MM.1S (cell line): ENCODE measurements around the gene PAXX.

Experiments
- DNase-seq: peaks from one replicate; pipeline ENCODE4 v3.0.0-alpha.2; 2015
- H2AFZ ChIP-seq: fragments of 300-600 bp; sonication (generic); 2 replicates; pipeline ENCODE4 v1.6.0; 2016; ENCODE audit warnings: antibody characterized with exemption, low read length
- H3F3A ChIP-seq: fragments of 300-600 bp; sonication (generic); 2 replicates; pipeline ENCODE4 v1.6.1; 2016; ENCODE audit warnings: mild to moderate bottlenecking, antibody characterized with exemption, low read length, moderate library complexity, mixed read lengths; ENCODE audit not compliant: insufficient read depth
- H3K27ac ChIP-seq: fragments of 300-600 bp; sonication (generic); 2 replicates; pipeline ENCODE4 v1.5.1; 2016; ENCODE audit warnings: mild to moderate bottlenecking, low read length
- H3K27me3 ChIP-seq: fragments of 300-600 bp; sonication (generic); replicated peaks from 2 replicates; pipeline ENCODE4 v1.6.0; 2016; ENCODE audit warnings: low read length; ENCODE audit not compliant: insufficient read depth
- H3K36me3 ChIP-seq: fragments of 300-600 bp; sonication (generic); replicated peaks from 2 replicates; pipeline ENCODE4 v1.6.1; 2016; ENCODE audit warnings: mild to moderate bottlenecking, low read length, mixed read lengths; ENCODE audit not compliant: insufficient read depth
- H3K4me1 ChIP-seq: fragments of 300-600 bp; sonication (generic); 2 replicates; pipeline ENCODE4 v1.6.1; 2016; ENCODE audit warnings: low read length, mixed read lengths
- H3K4me2 ChIP-seq: fragments of 300-600 bp; sonication (generic); 2 replicates; pipeline ENCODE4 v1.6.0; 2016; ENCODE audit warnings: low read depth, low read length
- H3K4me3 ChIP-seq: fragments of 300-600 bp; sonication (generic); 2 replicates; pipeline ENCODE4 v1.5.1; 2016; ENCODE audit warnings: low read length, mixed read lengths
- H3K79me2 ChIP-seq: fragments of 300-600 bp; sonication (generic); 2 replicates; pipeline ENCODE4 v1.6.1; 2016; ENCODE audit warnings: mixed run types, low read length, mixed read lengths
- H3K9ac ChIP-seq: fragments of 300-600 bp; sonication (generic); 2 replicates; pipeline ENCODE4 v1.6.1; 2016; ENCODE audit warnings: low read length, mixed read lengths
- H3K9me2 ChIP-seq: fragments of 300-600 bp; sonication (generic); replicated peaks from 2 replicates; pipeline ENCODE4 v1.6.1; 2016; ENCODE audit warnings: mild to moderate bottlenecking, low read length, mixed read lengths; ENCODE audit not compliant: insufficient read depth
- H3K9me3 ChIP-seq: fragments of 300-600 bp; sonication (generic); replicated peaks from 2 replicates; pipeline ENCODE4 v1.6.1; 2016; ENCODE audit warnings: mild to moderate bottlenecking, low read length, mixed read lengths; ENCODE audit not compliant: insufficient read depth
- H4K20me1 ChIP-seq: fragments of 300-600 bp; sonication (generic); 2 replicates; pipeline ENCODE4 v1.6.1; 2016; ENCODE audit warnings: mild to moderate bottlenecking, low read length, moderate library complexity, mixed read lengths; ENCODE audit not compliant: insufficient read depth
- EZH2 ChIP-seq: fragments of 300-600 bp; sonication (generic); optimal IDR thresholded peaks from 2 replicates; pipeline ENCODE3; 2017; ENCODE audit warnings: low read depth, mild to moderate bottlenecking, antibody characterized with exemption, low read length, mixed read lengths
- EZH2phosphoT487 ChIP-seq: fragments of 300-600 bp; sonication (generic); IDR thresholded peaks from 2 replicates; pipeline ENCODE4 v1.6.1; 2018; ENCODE audit warnings: antibody characterized with exemption, low read length
- TF ChIP-seq, protein P1 (sequence below): fragments of 300-600 bp; sonication (generic); IDR thresholded peaks from 2 replicates; pipeline ENCODE4 v1.5.1; 2016; ENCODE audit warnings: antibody characterized with exemption, low read length, mixed read lengths

PAXX gene

DNA sequence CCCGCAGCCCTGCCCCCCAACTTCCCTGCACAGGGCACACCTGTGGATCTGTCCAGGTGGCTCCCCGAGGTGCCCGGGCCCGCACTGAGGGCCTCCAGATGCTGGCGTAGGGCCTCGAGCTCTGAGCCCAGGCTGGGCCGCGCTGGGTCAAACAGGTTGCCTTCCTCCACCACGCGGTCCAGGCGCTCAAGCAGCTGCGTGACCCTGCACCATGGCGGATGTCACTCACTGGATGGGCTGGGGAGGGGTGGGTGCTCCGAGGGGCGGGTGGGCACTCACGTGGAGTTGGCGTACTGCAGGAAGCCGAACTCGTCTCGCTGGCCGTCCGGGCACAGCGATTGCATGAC, 30.4 kb downstream of the PAXX start:
- no peaks in the 10 kb centered on the region for H3F3A ChIP-seq
- H3K4me3 ChIP-seq, result no peak overlapping the region
- no peaks in the 10 kb centered on the region for H4K20me1 ChIP-seq
- H3K27me3 ChIP-seq, result peaks cover 48% of the 10 kb centered on the region
- no peak overlapping the region for H3K27ac ChIP-seq
- no peaks in the 10 kb centered on the region for H3K79me2 ChIP-seq
- TF ChIP-seq EZH2phosphoT487 (no peak), EZH2 (no peak)
- TF ChIP-seq, protein P1, sequence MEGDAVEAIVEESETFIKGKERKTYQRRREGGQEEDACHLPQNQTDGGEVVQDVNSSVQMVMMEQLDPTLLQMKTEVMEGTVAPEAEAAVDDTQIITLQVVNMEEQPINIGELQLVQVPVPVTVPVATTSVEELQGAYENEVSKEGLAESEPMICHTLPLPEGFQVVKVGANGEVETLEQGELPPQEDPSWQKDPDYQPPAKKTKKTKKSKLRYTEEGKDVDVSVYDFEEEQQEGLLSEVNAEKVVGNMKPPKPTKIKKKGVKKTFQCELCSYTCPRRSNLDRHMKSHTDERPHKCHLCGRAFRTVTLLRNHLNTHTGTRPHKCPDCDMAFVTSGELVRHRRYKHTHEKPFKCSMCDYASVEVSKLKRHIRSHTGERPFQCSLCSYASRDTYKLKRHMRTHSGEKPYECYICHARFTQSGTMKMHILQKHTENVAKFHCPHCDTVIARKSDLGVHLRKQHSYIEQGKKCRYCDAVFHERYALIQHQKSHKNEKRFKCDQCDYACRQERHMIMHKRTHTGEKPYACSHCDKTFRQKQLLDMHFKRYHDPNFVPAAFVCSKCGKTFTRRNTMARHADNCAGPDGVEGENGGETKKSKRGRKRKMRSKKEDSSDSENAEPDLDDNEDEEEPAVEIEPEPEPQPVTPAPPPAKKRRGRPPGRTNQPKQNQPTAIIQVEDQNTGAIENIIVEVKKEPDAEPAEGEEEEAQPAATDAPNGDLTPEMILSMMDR, result no peak
- no peak overlapping the region for H3K9ac ChIP-seq
- DNase-seq, result no peak
- H3K9me3 ChIP-seq, result no peaks in the 10 kb centered on the region
- H3K36me3 ChIP-seq, result no peaks in the 10 kb centered on the region
- H2AFZ ChIP-seq, result no peak overlapping the region
- peaks cover 4% of the 10 kb centered on the region; the same call in 1 of the 2 replicates for H3K4me1 ChIP-seq
- no peaks in the 10 kb centered on the region for H3K9me2 ChIP-seq
- no peak overlapping the region for H3K4me2 ChIP-seq

DNA sequence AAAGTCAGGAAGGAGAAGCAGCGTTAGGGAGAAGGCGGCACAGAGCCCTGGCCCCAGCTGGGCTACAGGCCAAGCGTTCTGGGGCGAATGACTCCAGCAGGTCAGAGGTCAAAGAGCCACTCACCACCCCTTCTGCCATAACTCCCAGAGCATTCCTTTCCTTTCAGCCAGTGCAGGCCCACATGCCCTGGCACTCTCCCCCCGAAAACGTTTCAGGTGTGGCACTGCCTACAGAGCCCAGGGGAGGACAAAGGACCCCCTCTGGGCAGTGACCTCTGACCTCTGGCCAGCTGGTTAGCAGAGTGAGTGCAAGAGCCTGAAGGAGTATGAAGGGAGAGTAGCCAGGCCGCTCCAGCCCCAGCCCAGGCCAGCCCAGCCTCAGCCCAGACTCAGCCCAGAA, 30.9 kb downstream of the PAXX start:
- Histone ChIP-seq H3K4me1 (peaks cover 4% of the 10 kb centered on the region; the same call in 1 of the 2 replicates), H3K27ac (no peak overlapping the region), H3K36me3 (no peaks in the 10 kb centered on the region), H3K79me2 (no peaks in the 10 kb centered on the region), H4K20me1 (no peaks in the 10 kb centered on the region), H3K4me3 (no peak overlapping the region), H3K9ac (no peak overlapping the region), H3F3A (no peaks in the 10 kb centered on the region), H3K27me3 (peaks cover 48% of the 10 kb centered on the region), H3K4me2 (no peak overlapping the region), H2AFZ (no peak overlapping the region), H3K9me3 (no peaks in the 10 kb centered on the region), H3K9me2 (no peaks in the 10 kb centered on the region)
- no peak for TF ChIP-seq EZH2phosphoT487
- TF ChIP-seq EZH2, result no peak
- TF ChIP-seq, protein P1, result no peak
- no peak for DNase-seq

DNA sequence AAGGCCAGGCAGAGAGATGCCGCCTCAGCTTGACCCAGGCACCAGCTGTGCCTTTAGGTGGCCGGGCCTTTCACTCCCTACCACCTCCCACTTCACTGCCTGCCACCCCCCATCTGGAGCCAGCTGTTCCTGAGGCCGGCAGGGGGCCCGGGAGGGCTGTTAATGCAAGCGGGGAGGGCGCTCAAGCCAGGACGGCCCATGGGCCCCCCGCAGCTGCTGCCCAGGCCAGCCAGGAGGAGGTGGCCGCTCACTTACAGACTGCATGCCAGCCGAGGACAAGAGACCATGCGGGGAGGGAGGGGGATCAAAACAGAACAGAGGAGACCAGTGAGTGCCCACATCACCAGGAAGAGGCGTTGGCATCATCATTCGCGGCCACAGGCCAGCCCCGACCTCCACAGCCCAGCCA, 31.4 kb downstream of the PAXX start:
- Histone ChIP-seq H4K20me1 (no peaks in the 10 kb centered on the region), H3K27me3 (peaks cover 48% of the 10 kb centered on the region), H3K9me3 (no peaks in the 10 kb centered on the region), H3K27ac (no peak overlapping the region), H3K4me1 (peaks cover 4% of the 10 kb centered on the region; the same call in 1 of the 2 replicates), H3K79me2 (no peaks in the 10 kb centered on the region), H2AFZ (no peak overlapping the region), H3F3A (no peaks in the 10 kb centered on the region; the same call in 1 of the 2 replicates), H3K4me3 (no peak overlapping the region), H3K4me2 (no peak overlapping the region), H3K36me3 (no peaks in the 10 kb centered on the region), H3K9me2 (no peaks in the 10 kb centered on the region), H3K9ac (no peak overlapping the region)
- DNase-seq, result no peak
- TF ChIP-seq EZH2phosphoT487, result no peak
- TF ChIP-seq, protein P1, result no peak
